Adipocyte (in vitro differentiated cells): Measurements from ENCODE around the gene DAZAP1.

Experiments
- DNase-seq: peaks from one replicate; pipeline ENCODE4 v3.0.0-alpha.2; 2015; ENCODE audit warnings: low read depth
- H3K27me3 ChIP-seq: replicated peaks from 2 replicates; pipeline ENCODE4 v1.7.0; 2013; ENCODE audit warnings: mild to moderate bottlenecking, low read length, moderate library complexity; ENCODE audit not compliant: control insufficient read depth, insufficient read depth
- H3K36me3 ChIP-seq: 2 replicates; pipeline ENCODE4 v1.7.0; 2013; ENCODE audit warnings: low read length, mild to moderate bottlenecking, moderate library complexity; ENCODE audit not compliant: control insufficient read depth, insufficient read depth, severe bottlenecking
- H3K4me1 ChIP-seq: 2 replicates; pipeline ENCODE4 v1.7.0; 2013; ENCODE audit warnings: mild to moderate bottlenecking, low read length, moderate library complexity; ENCODE audit not compliant: control insufficient read depth, insufficient read depth
- H3K4me3 ChIP-seq: 2 replicates; pipeline ENCODE4 v1.7.0; 2013; ENCODE audit warnings: mild to moderate bottlenecking, low read length, moderate library complexity
- H3K9ac ChIP-seq: 2 replicates; pipeline ENCODE4 v1.7.0; 2013; ENCODE audit warnings: mild to moderate bottlenecking, low read length, moderate library complexity
- H3K9me3 ChIP-seq: 2 replicates; pipeline ENCODE4 v1.7.0; 2013; ENCODE audit warnings: mild to moderate bottlenecking, low read length, moderate library complexity; ENCODE audit not compliant: control insufficient read depth

The DAZAP1 gene

DNA sequence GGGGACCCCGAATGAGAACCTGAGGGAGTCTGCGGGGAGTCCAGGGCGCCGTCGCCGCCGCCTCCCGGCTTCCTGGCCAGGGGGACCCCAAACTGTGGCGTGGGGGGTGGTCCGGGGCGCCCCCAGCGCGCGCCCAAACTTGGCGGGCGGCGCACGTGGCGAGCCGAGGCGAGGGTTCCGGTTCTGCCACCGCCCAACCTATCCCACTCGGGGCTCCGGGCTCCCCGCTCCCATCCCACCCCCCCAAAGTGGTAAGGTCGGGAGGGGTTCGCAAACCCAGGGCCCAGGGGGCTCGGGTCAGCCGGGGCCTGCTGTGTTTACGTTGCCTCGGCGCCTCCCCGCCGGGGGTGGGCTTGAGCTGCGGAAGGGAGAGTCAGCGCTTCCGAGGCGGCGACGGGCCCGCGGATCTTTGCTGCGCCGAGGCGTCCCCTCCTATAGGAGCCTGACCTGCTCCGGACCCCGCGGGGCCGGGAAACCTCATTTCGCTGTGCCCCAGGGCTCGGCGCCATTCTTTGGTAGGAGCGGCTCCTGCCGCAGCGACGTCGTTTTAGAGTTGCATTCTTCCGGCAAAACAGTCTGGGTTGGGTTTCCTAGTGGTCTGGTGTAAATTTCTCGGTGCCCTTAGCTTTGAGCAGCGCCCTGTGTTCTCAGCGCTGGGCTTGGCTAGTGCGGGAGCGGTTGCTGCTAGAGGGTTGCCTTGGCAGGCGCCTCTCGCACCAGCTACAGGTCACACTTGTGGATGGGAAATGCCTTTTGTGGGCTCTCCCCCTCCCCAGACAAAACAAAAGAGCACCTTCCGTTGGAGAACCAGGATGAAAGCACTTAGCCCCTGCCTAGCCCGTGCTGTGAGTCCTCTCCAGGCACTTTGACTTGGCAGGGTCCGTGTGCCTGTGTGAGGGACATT, 1.2 kb downstream of the DAZAP1 start:
- no peaks in the 10 kb centered on the region for H3K9me3 ChIP-seq
- no peaks in the 10 kb centered on the region for H3K27me3 ChIP-seq
- peaks cover 49% of the 10 kb centered on the region for H3K4me1 ChIP-seq
- peak overlapping the region; percentile 89 for H3K4me3 ChIP-seq
- DNase-seq = peak; percentile 82
- H3K9ac ChIP-seq = peak overlapping the region; percentile 96
- peaks cover 6% of the 10 kb centered on the region for H3K36me3 ChIP-seq

DNA sequence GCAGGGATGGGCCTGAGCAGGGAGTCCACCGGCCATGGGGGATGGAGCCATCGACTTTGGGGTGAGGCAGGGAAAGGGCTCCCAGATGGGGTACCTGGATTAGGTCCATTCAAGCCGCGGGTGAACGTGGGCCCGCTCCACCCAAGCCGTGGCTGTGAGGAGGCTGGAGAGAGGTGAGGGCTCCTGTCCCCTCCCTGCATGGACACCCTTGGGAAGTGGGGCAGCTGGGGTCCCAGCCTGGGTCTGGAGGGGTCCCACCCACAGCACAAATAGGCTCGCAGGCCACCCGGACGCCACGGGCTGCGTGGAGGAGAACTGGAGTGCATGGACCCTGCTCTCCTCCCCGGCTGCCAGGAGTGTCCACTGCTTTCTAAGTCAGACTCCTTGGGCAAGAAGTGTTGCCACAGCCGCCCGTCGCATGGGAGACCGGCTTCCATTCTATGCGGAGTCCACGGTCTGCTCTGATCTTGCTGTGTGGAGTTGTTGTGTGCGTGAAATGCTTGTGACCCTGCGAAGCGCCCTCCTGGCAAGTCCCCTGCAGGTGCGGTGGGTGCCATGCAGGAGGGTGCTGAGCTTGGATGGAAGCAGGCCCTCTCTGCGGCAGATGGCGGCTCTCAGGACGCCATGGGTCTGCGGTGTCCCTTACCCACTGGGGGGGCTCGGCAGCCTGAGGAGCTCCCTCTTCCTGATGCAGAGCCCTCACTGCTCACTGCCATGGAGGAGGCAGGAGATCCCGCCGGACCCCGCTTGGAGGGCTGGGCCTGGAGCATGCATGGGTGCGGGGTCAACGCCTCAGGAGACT, 2.0 kb downstream of the DAZAP1 start:
- Histone ChIP-seq H3K4me3 (peak overlapping the region; percentile 89), H3K9me3 (no peaks in the 10 kb centered on the region), H3K9ac (peak overlapping the region; percentile 96), H3K27me3 (no peaks in the 10 kb centered on the region), H3K36me3 (peaks cover 7% of the 10 kb centered on the region), H3K4me1 (peaks cover 55% of the 10 kb centered on the region)
- peak; percentile 18 for DNase-seq

DNA sequence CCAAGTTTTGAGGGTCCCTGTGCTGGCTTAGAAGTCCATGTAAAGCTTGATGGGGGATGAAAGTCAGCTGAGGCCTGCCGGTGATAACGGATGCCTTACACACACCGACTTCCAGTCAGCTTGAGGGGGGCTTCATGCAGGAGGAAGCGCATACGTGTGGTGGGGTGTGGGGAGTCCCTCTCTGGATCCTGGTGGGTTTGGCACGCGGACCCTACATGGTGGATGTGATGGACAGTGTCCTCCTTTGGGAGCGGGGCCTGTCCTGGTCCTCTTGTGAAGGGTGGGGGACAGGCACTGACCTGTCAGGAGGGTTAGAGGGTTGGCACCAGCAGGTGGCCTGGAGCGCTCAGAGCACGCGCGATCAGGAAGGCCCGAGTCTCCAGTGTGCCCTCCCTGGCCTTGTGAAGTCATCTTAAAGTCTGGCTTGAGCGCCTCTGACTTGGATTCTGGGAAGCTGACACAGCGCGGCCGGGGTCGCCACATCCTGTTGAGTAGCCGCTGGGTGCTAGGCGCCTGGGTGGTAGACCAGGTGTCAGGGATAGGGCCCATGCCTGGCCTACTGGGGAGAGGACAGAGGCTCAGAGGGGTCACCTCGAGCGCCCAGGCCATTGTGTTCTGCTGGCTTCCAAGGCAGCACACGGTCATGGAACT, 2.9 kb downstream of the DAZAP1 start:
- no peak for DNase-seq
- H3K4me3 ChIP-seq = peak overlapping the region; percentile 89
- H3K9ac ChIP-seq = peak overlapping the region; percentile 96
- no peaks in the 10 kb centered on the region for H3K9me3 ChIP-seq
- peaks cover 7% of the 10 kb centered on the region for H3K36me3 ChIP-seq
- H3K4me1 ChIP-seq = peaks cover 61% of the 10 kb centered on the region
- no peaks in the 10 kb centered on the region for H3K27me3 ChIP-seq

- no peak for DNase-seq
- Histone ChIP-seq H3K36me3 (peaks cover 7% of the 10 kb centered on the region), H3K4me1 (peaks cover 64% of the 10 kb centered on the region), H3K4me3 (peak overlapping the region; percentile 89), H3K27me3 (no peaks in the 10 kb centered on the region), H3K9me3 (no peaks in the 10 kb centered on the region), H3K9ac (peak overlapping the region; percentile 96)
These were observed 3.4 kb downstream of the DAZAP1 start for GRCh38 chr19:1410789-1411188.

DNA sequence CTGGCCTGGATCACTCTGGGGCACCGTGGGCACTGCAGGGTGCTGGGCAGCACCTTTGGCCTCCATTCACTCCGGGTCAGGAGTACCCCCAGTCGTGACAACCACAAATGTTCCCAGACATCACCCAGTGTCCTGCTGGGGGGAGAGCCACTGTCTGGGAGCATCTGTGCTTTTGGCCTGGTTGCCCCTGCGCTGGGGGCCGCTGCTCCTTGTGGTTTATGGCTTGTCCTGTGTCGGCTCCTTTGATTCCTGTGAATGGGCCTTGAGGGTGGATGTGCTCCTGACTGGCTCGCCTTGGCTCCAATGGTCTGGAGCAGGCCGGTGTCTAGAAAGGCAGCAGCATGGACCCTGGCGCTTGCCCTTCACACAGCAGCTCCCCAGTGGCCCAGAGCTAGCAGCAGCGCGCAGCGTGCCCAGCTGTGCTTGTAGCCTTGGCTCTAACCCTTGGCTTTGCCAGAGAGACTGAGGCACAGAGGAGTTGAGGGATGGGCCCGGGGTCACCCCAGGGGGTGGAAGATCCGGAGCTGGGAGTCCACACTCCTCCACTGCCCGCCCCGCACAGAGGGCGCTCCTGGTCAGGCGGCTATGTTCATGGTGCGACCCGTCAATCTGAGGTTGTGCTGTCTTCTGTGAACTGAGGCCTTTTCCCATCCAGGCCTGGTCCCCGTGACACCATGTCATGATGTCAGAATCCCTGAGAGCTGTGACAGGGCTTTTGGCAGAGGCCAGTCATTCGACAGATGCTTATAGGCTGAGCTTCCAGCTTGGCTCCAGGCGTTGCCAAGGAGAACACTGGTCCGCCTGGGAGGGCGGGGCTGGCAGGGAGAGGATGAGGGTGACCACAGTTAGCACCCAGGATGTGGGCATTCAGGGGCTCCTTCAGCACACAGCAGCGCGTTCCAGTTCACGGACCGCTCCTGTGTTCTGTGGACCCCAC, 4.1 kb downstream of the DAZAP1 start:
- H3K9ac ChIP-seq = peak overlapping the region; percentile 96
- no peaks in the 10 kb centered on the region for H3K9me3 ChIP-seq
- H3K27me3 ChIP-seq = no peaks in the 10 kb centered on the region
- DNase-seq = no peak
- peak overlapping the region; percentile 89 for H3K4me3 ChIP-seq
- peaks cover 70% of the 10 kb centered on the region for H3K4me1 ChIP-seq
- peaks cover 7% of the 10 kb centered on the region for H3K36me3 ChIP-seq

DNA sequence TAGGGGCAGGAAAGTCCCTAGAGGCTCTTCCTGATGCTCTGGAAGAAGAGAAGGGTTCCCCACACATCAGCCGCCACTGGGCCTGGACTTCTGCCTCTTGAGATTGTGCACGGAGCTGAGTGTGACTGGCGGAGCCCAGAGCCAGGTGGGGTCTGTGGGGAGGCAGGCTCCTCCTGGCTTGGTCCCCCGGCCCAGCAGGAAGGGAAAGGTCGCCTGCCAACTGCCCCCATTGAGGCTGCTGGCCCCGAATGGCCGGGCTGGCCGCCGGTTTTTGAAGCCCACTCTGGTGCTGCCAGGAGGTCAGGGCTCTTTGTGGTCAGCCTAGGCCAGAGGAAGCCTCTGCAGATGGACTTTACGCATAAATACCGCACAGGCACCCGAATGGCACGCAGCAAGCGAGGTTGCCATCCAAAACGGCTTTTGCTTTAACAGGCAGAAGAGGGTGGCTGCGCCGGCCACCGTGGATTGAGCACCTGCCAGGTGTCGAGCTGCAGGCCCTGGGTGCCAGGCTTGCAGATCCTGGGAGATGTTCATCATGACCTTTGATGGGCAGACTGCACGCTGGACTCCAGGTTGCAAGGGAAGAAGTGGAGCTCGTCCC, 5.0 kb downstream of the DAZAP1 start:
- no peaks in the 10 kb centered on the region for H3K9me3 ChIP-seq
- H3K4me1 ChIP-seq = peaks cover 76% of the 10 kb centered on the region
- no peak overlapping the region for H3K9ac ChIP-seq
- H3K4me3 ChIP-seq = no peak overlapping the region
- DNase-seq = no peak
- H3K27me3 ChIP-seq = no peaks in the 10 kb centered on the region
- peaks cover 7% of the 10 kb centered on the region for H3K36me3 ChIP-seq

- Histone ChIP-seq H3K9ac (peak overlapping the region; percentile 16), H3K9me3 (no peaks in the 10 kb centered on the region), H3K36me3 (peaks cover 7% of the 10 kb centered on the region), H3K4me1 (peaks cover 84% of the 10 kb centered on the region), H3K4me3 (no peak overlapping the region), H3K27me3 (no peaks in the 10 kb centered on the region)
- no peak for DNase-seq
These were observed 5.8 kb downstream of the DAZAP1 start for GRCh38 chr19:1412995-1413800.

DNA sequence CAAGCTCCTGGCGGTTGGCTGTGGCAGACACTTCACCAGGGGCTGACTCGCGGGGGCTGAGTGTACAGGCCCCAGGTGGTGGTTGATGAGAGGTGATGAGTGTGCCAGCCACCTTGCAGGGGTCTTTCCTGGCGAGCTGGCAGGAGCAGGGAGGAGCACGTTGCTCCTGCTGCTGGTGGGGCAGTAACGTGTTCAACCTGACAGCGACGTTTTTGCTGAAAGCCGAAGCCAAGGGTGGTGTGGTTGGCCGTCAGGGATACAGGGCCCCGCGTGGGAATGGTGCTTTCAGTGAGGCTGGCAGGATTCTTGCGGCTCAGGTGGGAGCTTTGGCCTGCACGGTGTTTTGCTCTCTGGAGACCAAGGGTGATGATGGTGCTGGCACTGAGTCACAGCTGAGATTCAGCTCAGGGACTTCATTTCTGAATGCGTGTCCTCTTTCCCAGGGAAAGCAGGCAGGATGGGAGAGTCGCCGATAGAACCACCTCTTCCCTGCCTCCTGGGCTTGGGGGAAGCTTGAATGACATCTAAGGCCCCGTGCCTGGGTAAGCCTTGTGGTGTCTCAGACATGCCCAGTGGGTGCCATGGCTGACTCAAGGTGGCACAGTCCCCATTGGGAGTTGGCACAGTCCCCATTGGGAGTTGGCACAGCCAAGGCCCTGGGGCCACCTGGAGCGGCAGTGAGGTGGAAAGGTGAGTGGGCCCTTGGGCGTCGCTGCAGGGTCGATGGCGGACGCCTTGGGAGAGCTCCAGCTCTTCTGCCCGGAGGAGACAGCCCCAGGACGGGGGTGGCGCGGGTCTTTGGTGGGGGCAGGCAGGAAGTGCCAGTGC, 8.8 kb downstream of the DAZAP1 start:
- no peaks in the 10 kb centered on the region for H3K9me3 ChIP-seq
- no peaks in the 10 kb centered on the region for H3K27me3 ChIP-seq
- H3K4me1 ChIP-seq = peaks cover 63% of the 10 kb centered on the region
- DNase-seq = no peak
- peak overlapping the region; percentile 82 for H3K9ac ChIP-seq
- peaks cover 33% of the 10 kb centered on the region for H3K36me3 ChIP-seq
- peak overlapping the region; percentile 54 for H3K4me3 ChIP-seq

DNA sequence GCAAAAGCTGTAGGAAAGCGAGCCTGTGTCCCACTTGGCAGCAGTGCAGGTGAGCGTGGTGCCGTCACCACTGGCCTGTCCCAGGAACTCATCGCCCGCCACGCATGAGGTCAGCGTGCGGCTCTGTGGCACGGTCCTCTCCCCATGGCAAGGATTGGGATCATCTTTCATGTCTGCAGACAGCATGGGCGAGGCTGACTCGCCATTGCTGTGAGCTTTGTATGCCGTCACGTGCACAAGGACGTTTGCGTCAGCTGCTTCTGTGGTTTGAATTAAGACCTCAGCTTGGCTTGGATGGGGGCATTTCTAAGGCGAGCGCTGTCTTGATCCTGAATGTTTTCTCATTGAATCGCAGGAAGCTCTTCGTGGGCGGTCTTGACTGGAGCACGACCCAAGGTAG, 9.8 kb downstream of the DAZAP1 start:
- Histone ChIP-seq H3K27me3 (no peaks in the 10 kb centered on the region), H3K9ac (peak overlapping the region; percentile 82), H3K4me3 (peak overlapping the region; percentile 31), H3K36me3 (peaks cover 43% of the 10 kb centered on the region), H3K9me3 (no peaks in the 10 kb centered on the region), H3K4me1 (peaks cover 54% of the 10 kb centered on the region)
- DNase-seq = no peak
